Psoas muscle (tissue), 8 donors: ENCODE results near the gene RBM47. TPM values are rescaled to one million over a fixed set of nuclear protein-coding genes. Genes with fewer than 3 reads are reported as not detected.

Experiments
- ATAC-seq, 4 donors: fragments of 200-7000 bp; cut with Tn5 transposase; one replicate each; pipeline ENCODE4 v1.9.1; 2020; ENCODE audit warnings: moderate library complexity in 3 of 4, mild to moderate bottlenecking in 2 of 4
- DNase-seq, 2 donors: peaks; one replicate each; pipeline ENCODE4 v3.0.0-alpha.2; 2020
- H3K27ac ChIP-seq: fragments of 200-600 bp; one replicate; pipeline ENCODE4 v1.8.0; 2022
- H3K27me3 ChIP-seq, 3 donors: fragments of 200-600 bp in 1 of 3; one replicate each; pipeline versions ENCODE4 v1.6.1 to v1.8.0; 2013 to 2022; ENCODE audit warnings: low read length in 2 of 3, mild to moderate bottlenecking in 2 of 3, moderate library complexity in 1 of 3; ENCODE audit not compliant: insufficient read depth in 3 of 3
- H3K36me3 ChIP-seq, 2 donors: fragments of 200-600 bp in 1 of 2; one replicate each; pipeline versions ENCODE4 v1.6.1 to v1.8.0; 2013 to 2022; ENCODE audit warnings: low read depth in 1 of 2, mild to moderate bottlenecking in 1 of 2, moderate library complexity in 1 of 2; ENCODE audit not compliant: insufficient read depth in 1 of 2
- H3K4me1 ChIP-seq: fragments of 200-600 bp; one replicate; pipeline ENCODE4 v1.8.0; 2022
- H3K4me3 ChIP-seq: fragments of 200-600 bp; one replicate; pipeline ENCODE4 v1.8.0; 2022; ENCODE audit warnings: mild to moderate bottlenecking
- H3K9me3 ChIP-seq: fragments of 200-600 bp; one replicate; pipeline ENCODE4 v1.8.0; 2022
- CTCF ChIP-seq: fragments of 200-600 bp; IDR thresholded peaks from one replicate; pipeline ENCODE4 v1.8.0; 2022; ENCODE audit warnings: antibody characterized with exemption
- WGBS, 3 donors: extraction: QIAGEN DNeasy Blood & Tissue Kit; methylation state at CpG; one replicate each; pipeline versions ENCODE4 v1.1.6 to v1.1.7; 2013; 5-methylcytosine and 5-hydroxymethylcytosine counted together
- intact Hi-C, 2 donors: fragments of 100-400 bp; cut with DNase I; formaldehyde crosslinking; loops; one replicate each; pipeline versions ENCODE4 v1.11.0 to v1.14.2; 2022
- polyA plus RNA-seq, 3 donors: library from polyadenylated mRNA; stranded (reverse); fragments of 200-250 nt; gene quantifications; one replicate each; pipeline ENCODE4 v1.2.3, GENCODE V29; 2013
- total RNA-seq, 4 donors: library from RNA; stranded (reverse); fragmentation: NEBNext Ultra II Directional in 2 of 4; extraction: Animal tissue kit (Norgen Biotek cat#: 25700) in 2 of 4; gene quantifications; one replicate each; pipeline versions ENCODE4 v1.2.1 to v1.2.4, GENCODE V29; 2021 to 2023
- donor health status: healthy with polysubstance abuse.
- donor health status: DM: no; HTN: no; CAD: no; lungs with moderate emphysema.
- donor health status: Bipolar disorder and iron deficiency.
- donor health status: healthy.
- donor health status: DM: yes; HTN: yes; CAD: no.
- donor health status: DM: no; HTN: no; CAD: no.
- donor health status: DM: no; HTN: no; CAD: no.
- donor health status: DM: yes; HTN: yes; CAD: no.

The RBM47 gene
- total and polyA plus RNA-seq, 7 donors = 0.17 to 2.3 (median 1.2) TPM

- no peak for ATAC-seq
- no peaks in the 10 kb centered on the region for H3K36me3 ChIP-seq
- H3K27ac ChIP-seq = no peak overlapping the region
- no peaks in the 10 kb centered on the region for H3K4me1 ChIP-seq
- no peak for DNase-seq
- no peaks in the 10 kb centered on the region for H3K27me3 ChIP-seq
- intact Hi-C loops = no loop called here
- H3K9me3 ChIP-seq = no peaks in the 10 kb centered on the region
- no peak overlapping the region for H3K4me3 ChIP-seq
- 88 to 93% (median 92%) methylated on average over 3 of the region's 3 CpGs for WGBS, 3 donors
- TF ChIP-seq CTCF = no peak
Measured at GRCh38 chr4:40607221-40607620, 22.4 kb downstream of the RBM47 start.

GRCh38 chr4:40606239-40606767 lies 23.4 kb downstream of the RBM47 start:
- no peaks in the 10 kb centered on the region for H3K36me3 ChIP-seq
- ATAC-seq = no peak
- H3K27ac ChIP-seq = no peak overlapping the region
- intact Hi-C loops = no loop called here
- H3K27me3 ChIP-seq = no peaks in the 10 kb centered on the region
- no peaks in the 10 kb centered on the region for H3K4me1 ChIP-seq
- H3K9me3 ChIP-seq = no peaks in the 10 kb centered on the region
- WGBS, 3 donors = 54 to 60% (median 55%) methylated on average over 6 of the region's 6 CpGs
- no peak overlapping the region for H3K4me3 ChIP-seq
- no peak for TF ChIP-seq CTCF
- DNase-seq = no peak

DNA sequence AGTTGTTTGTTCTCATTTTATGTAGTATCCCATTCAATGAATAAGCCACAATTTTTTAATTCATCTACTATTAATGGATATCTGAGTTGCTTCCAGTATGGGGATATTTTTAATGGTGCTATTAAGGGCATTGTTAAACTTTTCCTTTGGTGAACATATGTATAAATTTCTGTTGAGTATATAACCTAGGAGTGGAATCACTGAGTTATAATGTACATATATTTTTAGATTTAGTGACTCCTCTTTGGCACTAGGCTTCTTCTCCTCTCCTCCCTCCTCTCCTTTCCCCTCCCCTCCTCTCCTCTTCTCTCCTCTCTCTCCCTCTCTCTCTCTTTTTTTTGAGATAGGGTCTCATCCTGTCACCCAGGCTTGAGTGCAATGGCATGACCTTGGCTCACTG lies 26.4 kb downstream of the RBM47 start:
- Histone ChIP-seq H3K4me1 (no peaks in the 10 kb centered on the region), H3K36me3 (no peaks in the 10 kb centered on the region), H3K27me3 (no peaks in the 10 kb centered on the region), H3K9me3 (no peaks in the 10 kb centered on the region), H3K4me3 (no peak overlapping the region), H3K27ac (no peak overlapping the region)
- DNase-seq = no peak
- intact Hi-C loops = no loop called here
- ATAC-seq = no peak
- TF ChIP-seq CTCF = no peak

- Histone ChIP-seq H3K27ac (no peak overlapping the region), H3K36me3 (no peaks in the 10 kb centered on the region), H3K27me3 (no peaks in the 10 kb centered on the region), H3K4me3 (no peak overlapping the region), H3K9me3 (no peaks in the 10 kb centered on the region), H3K4me1 (no peaks in the 10 kb centered on the region)
- DNase-seq (no peak), ATAC-seq (no peak)
- intact Hi-C loops = no loop called here
- 79 to 88% (median 79%) methylated on average over 7 of the region's 7 CpGs for WGBS, 3 donors
- no peak for TF ChIP-seq CTCF
Measured at GRCh38 chr4:40601641-40602040, 28.0 kb downstream of the RBM47 start.

DNA sequence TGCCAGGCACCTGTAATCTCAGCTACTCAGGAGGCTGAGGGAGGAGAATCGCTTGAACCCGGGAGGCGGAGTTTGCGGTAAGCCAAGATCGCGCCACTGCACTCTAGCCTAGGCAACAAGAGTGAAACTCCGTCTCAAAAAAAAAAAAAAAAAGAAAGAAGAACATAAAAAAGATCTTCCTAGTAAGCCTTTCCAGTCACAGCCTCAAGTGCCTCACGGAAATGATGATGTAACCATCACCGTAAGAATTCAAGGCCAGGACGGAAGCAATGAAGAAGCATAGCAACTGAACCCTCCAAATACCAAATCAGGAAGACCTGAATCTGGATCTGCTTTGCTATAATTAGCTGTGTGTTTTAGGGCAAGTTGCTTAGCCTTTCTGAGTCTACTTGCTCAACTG lies 28.8 kb downstream of the RBM47 start:
- intact Hi-C loops = no loop called here
- Histone ChIP-seq H3K27ac (no peak overlapping the region), H3K36me3 (no peaks in the 10 kb centered on the region), H3K4me1 (no peaks in the 10 kb centered on the region), H3K27me3 (no peaks in the 10 kb centered on the region), H3K9me3 (no peaks in the 10 kb centered on the region), H3K4me3 (no peak overlapping the region)
- WGBS, 3 donors = 90 to 96% (median 93%) methylated on average over 10 of the region's 10 CpGs
- no peak for ATAC-seq
- no peak for TF ChIP-seq CTCF
- DNase-seq = no peak
